Measurements from ENCODE around the gene CST1. TPM values are rescaled to one million over a fixed set of nuclear protein-coding genes. Genes with fewer than 3 reads are reported as not detected.

CST1 gene
- total RNA-seq, 2 experiments from 2014 or later: not detected

DNA sequence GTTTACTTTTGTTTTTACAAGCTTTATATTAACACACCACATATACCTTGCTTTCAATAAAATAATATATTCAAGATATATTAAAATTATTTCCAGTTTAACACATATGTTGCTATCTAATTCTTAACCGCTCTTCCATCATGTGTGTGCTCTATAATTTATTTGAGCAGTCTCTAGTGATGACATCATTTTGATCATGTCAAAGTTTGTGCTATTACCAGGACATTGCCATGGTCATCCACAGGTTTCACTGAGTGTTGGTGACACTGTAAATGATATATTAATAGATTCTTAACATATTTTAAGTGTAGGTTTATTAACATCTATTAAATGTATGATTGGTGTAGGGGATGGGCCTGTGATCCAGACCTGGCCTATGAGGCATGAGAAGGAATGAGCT lies 44.8 kb downstream of the CST1 start:
- H3K79me2 ChIP-seq (ENCODE audit: insufficient read depth, low read depth, low read length): no peaks in the 10 kb centered on the region
- H3K9me2 ChIP-seq (ENCODE audit: insufficient read depth, low read length): no peaks in the 10 kb centered on the region
- TF ChIP-seq EZH2phosphoT487 (IDR thresholded peaks at IDR 0.05; ENCODE audit: borderline replicate concordance, low read depth, low read length) (no peak), CTCF (conservative IDR thresholded peaks at IDR 0.05; ENCODE audit: low read length) (no peak)
- ChIA-PET POLR2A (interaction anchor here (0.6 kb wide), 1 partner anchor 11 kb away, joined by 4 read pairs; no protein-coding TSS in a partner anchor), CTCF (ENCODE audit: unreplicated experiment) (no interaction called here)
- no peaks in the 10 kb centered on the region for H3K4me1 ChIP-seq (ENCODE audit: insufficient read depth, low read length, poor library complexity, severe bottlenecking)
- no peaks in the 10 kb centered on the region for H3K36me3 ChIP-seq (ENCODE audit: insufficient read depth, low read length)
- no peak overlapping the region for H3K4me3 ChIP-seq (ENCODE audit: low read depth, low read length, poor library complexity, severe bottlenecking)
- DNase-seq (ENCODE audit: low spot score): no peak
- no peaks in the 10 kb centered on the region for H3K9me3 ChIP-seq (ENCODE audit: low read length)
- H3K27ac ChIP-seq (ENCODE audit: low read depth, low read length, poor library complexity, severe bottlenecking): no peak overlapping the region
- no peaks in the 10 kb centered on the region for H4K20me1 ChIP-seq (ENCODE audit: insufficient read depth, low read length)
- BruUV-seq (replicated peaks): no TSS peak
- intact Hi-C loops (cut with micrococcal nuclease; ENCODE audit: unreplicated experiment): no loop called here
- no peak overlapping the region for H3K4me2 ChIP-seq (ENCODE audit: low read length)
- no peak overlapping the region for H2AFZ ChIP-seq (ENCODE audit: low read length)

DNA sequence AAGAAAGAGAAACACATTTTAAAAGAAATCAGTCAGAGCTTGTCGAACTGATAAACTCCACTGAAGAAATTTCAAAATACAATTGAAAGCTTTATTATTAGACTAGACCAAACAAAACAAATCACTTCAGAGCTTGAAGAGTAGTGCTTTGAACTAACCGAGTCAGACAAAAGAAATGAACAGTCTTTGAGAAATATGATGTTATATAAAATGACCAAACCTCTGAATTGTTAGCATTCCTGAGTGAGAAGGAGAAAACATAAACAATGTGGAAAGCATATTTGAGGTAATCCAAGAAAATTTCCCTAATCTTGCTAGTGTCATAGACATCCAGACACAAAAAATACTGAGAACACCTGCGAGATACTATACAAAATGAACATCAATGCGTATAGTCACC lies 48.7 kb downstream of the CST1 start:
- H3K36me3 ChIP-seq (ENCODE audit: insufficient read depth, low read length): no peaks in the 10 kb centered on the region
- ChIA-PET POLR2A (no interaction called here), CTCF (ENCODE audit: unreplicated experiment) (no interaction called here)
- no TSS peak for BruUV-seq (replicated peaks)
- no peak overlapping the region for H3K4me3 ChIP-seq (ENCODE audit: low read depth, low read length, poor library complexity, severe bottlenecking)
- no peaks in the 10 kb centered on the region for H3K79me2 ChIP-seq (ENCODE audit: insufficient read depth, low read depth, low read length)
- no peak for TF ChIP-seq CTCF (conservative IDR thresholded peaks at IDR 0.05; ENCODE audit: low read length)
- TF ChIP-seq EZH2phosphoT487 (IDR thresholded peaks at IDR 0.05; ENCODE audit: borderline replicate concordance, low read depth, low read length): no peak
- no peaks in the 10 kb centered on the region for H4K20me1 ChIP-seq (ENCODE audit: insufficient read depth, low read length)
- no peaks in the 10 kb centered on the region for H3K4me1 ChIP-seq (ENCODE audit: insufficient read depth, low read length, poor library complexity, severe bottlenecking)
- H3K27ac ChIP-seq (ENCODE audit: low read depth, low read length, poor library complexity, severe bottlenecking): no peak overlapping the region
- H2AFZ ChIP-seq (ENCODE audit: low read length): no peak overlapping the region
- H3K4me2 ChIP-seq (ENCODE audit: low read length): no peak overlapping the region
- DNase-seq (ENCODE audit: low spot score): no peak
- intact Hi-C loops (cut with micrococcal nuclease; ENCODE audit: unreplicated experiment): no loop called here
- H3K9me2 ChIP-seq (ENCODE audit: insufficient read depth, low read length): no peaks in the 10 kb centered on the region
- no peaks in the 10 kb centered on the region for H3K9me3 ChIP-seq (ENCODE audit: low read length)

DNA sequence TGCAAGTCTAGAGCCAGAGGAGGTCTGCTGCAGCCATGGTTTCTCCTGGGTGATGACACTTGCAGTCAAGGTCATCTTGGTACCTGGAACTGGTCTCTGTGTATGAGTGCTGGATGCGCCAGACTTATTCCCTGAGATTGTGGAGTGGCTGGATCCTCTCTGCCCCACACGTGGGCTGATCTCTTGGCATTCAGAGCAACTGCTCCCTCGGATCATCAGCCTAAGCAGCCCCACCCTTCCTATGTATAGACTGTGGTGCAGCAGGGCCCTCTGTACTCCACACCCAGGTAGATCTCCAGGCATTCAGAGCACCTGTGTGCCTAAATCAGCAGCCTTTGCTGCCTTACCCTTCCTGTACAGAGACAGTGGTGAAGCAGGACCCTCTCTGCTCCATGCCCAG lies 49.8 kb downstream of the CST1 start:
- no peak for DNase-seq (ENCODE audit: low spot score)
- H2AFZ ChIP-seq (ENCODE audit: low read length): no peak overlapping the region
- H3K4me1 ChIP-seq (ENCODE audit: insufficient read depth, low read length, poor library complexity, severe bottlenecking): no peaks in the 10 kb centered on the region
- H3K4me2 ChIP-seq (ENCODE audit: low read length): no peak overlapping the region
- no peaks in the 10 kb centered on the region for H4K20me1 ChIP-seq (ENCODE audit: insufficient read depth, low read length)
- no TSS peak for BruUV-seq (replicated peaks)
- intact Hi-C loops (cut with micrococcal nuclease; ENCODE audit: unreplicated experiment): no loop called here
- POLR2A ChIA-PET: no interaction called here
- CTCF ChIA-PET (ENCODE audit: unreplicated experiment): no interaction called here
- H3K27ac ChIP-seq (ENCODE audit: low read depth, low read length, poor library complexity, severe bottlenecking): no peak overlapping the region
- no peak overlapping the region for H3K4me3 ChIP-seq (ENCODE audit: low read depth, low read length, poor library complexity, severe bottlenecking)
- no peaks in the 10 kb centered on the region for H3K36me3 ChIP-seq (ENCODE audit: insufficient read depth, low read length)
- no peaks in the 10 kb centered on the region for H3K9me3 ChIP-seq (ENCODE audit: low read length)
- TF ChIP-seq EZH2phosphoT487 (IDR thresholded peaks at IDR 0.05; ENCODE audit: borderline replicate concordance, low read depth, low read length) (no peak), CTCF (conservative IDR thresholded peaks at IDR 0.05; ENCODE audit: low read length) (no peak)
- no peaks in the 10 kb centered on the region for H3K79me2 ChIP-seq (ENCODE audit: insufficient read depth, low read depth, low read length)
- no peaks in the 10 kb centered on the region for H3K9me2 ChIP-seq (ENCODE audit: insufficient read depth, low read length)
